ENCODE measurements around the gene RNF166.

The RNF166 gene

DNA sequence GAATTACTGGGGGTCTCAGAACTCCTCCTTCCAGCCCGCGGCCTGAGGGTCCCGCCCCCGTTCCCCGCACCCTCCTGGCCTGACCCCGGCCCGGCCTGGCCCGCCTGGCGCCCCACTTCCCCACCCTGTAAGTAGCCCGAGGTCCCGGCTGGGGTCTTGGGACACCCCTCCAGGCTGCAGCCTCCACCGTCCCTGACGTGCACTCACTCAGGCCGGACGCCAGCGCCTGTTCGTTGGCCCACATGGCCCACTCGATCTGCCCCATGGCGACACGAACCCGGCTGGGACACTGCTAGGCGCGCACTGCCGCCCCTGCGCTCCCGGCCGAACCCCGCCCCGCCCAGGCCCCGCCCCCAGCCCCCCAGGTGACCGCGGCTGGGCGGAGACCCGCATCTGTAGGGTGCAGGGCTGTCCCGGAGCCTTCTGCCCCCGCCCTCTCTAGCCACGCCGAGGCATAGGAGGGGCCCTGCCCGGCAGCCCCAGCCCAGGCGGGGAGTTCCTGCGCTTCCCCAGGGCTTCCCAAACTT is 55.4 kb downstream of the RNF166 start, which contains the start of gene CYBA:
TSS of gene CYBA (minus strand) at position 305 of the 527 bp plus-strand sequence. CDS start at position 265, 40 bp downstream.
- peak; percentile 59 for DNase-seq

DNA sequence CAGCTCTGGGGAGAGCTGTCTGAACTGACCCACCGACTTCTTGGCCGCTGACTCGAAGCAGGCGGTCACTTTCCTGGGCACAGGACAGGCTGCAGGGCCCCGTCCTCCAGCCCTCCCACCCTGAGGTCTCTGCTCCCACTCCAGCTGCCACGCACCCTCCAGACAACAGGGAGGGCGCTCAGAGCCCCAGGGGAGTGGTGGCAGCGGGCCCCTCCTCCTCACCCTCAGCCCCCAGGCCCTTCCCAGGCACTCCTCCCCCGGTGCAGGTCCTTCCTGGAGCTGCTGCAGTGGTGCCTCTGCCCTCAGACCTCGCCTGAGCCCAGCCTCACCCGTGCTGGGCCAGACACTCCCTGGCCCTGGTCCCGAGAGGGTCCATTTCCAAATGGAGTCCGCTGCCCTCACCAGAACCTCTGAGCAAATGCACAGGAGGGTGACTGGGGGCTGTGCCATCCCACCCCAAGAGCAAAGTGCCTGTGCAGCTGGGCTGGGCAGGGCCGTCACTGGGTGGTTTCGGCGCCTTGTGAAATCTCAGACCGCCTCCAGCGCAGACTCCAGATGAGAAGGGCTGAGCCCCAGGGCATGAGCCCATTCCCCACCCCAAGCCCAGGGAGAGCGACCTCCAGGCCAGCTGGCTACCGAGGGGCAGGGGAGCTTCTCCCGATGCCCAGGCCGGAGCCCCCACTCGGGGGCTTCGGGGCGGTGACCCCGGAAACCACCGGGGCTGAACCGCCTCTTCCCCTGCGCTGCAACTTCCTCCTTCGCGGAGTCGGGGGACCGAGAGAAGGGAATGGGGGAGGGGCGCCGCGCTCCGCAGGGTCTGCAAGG is 56.1 kb downstream of the RNF166 start:
- DNase-seq, result no peak

DNA sequence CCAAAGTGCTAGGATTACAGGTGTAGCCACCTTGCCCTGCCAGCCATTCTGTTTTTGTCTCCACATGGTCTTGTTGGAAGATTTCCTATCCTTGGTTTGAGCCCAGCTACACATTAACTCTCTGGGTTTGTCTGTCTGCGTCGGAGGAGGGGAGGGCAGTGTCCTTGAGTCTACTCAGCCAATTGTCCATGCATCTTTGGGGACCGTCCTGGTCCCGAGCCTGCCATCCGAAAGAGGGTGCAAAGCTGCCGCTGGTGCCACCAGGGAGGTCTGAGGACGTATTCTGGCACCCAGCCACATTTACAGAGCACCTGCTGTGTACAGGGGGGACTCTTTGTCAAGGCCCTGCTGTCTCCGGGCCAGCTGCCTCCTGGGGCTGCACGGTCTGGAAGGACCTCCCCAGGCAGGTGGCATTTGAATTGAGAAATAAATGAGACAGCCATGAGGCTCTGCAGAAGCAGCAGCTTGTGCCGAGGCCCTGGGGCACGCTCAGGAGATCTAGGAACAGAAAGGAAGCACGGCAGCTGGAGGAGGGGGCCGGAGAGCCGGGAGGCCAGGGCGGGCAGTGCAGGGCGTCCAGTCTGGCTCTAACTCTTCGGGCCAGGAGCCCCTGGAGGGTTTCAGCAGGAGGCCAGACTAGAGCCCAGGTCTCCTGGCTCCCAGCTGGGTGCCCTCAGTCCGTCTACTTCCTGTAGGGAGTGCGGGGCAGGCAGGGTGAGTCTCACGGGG is 56.8 kb downstream of the RNF166 start:
- no peak for DNase-seq

DNA sequence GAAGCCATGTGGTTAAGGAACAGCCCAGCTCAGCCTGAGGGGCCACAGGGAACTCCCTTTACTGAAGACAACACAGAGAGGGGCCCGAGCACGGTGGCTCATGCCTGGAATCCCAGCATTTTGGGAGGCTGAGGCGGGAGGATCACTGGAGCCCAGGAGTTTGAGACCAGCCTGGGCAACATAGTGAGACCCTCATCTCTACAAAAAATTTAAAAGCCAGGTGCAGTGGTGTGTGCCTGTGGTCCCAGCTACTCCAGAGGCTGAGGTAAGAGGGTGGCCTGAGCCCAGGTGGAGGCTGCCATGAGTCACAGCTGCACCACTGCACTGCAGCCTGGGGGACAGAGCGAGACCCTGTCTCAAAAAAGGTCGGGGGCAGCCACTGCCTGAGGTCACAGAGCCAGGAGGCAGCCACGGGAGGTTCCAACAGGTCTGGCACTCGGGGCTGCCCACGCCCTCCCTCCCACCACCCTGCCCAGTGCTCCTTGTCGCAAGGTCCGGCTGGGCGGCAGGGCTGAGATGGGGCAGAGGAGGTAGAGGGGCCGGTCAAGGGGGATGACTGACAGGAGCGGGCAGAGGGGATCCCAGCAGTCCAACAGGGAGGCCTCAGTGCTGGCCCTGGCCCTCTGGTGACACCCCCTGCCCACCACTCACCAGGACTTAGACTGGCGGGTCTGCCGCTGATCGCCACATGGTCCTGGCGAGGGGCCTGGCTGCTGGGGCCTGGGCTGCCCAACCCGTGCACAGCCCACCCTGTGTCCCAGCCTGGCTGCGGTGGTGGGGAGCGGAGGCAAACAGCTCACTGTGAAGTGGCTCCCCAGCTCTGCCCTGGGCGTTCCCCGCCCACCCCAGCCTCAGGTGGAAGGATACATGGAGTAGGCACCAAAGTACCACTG is 58.8 kb downstream of the RNF166 start:
- no peak for DNase-seq
